ENCODE measurements around the gene APOB.

The APOB gene

GRCh38 chr2:20994130-20994529 lies 49.7 kb downstream of the APOB start:
- no peaks in the 10 kb centered on the region for H3K9me3 ChIP-seq
- no peak overlapping the region for H3K4me2 ChIP-seq
- H3K9ac ChIP-seq: no peak overlapping the region
- H3K27ac ChIP-seq: no peak overlapping the region
- no peak for TF ChIP-seq Cebpa-rat (IDR thresholded peaks at IDR 0.05)
- H3K27me3 ChIP-seq: no peaks in the 10 kb centered on the region
- H3K4me1 ChIP-seq: peaks cover 27% of the 10 kb centered on the region
- H3K4me3 ChIP-seq: no peak overlapping the region
- H4K20me1 ChIP-seq: no peaks in the 10 kb centered on the region
- H3K36me3 ChIP-seq: no peaks in the 10 kb centered on the region

- TF ChIP-seq Cebpa-rat (IDR thresholded peaks at IDR 0.05): no peak
- H3K9me3 ChIP-seq: no peaks in the 10 kb centered on the region
- no peaks in the 10 kb centered on the region for H3K27me3 ChIP-seq
- H3K4me1 ChIP-seq: peaks cover 40% of the 10 kb centered on the region
- H3K4me3 ChIP-seq: no peak overlapping the region
- no peaks in the 10 kb centered on the region for H3K36me3 ChIP-seq
- H4K20me1 ChIP-seq: no peaks in the 10 kb centered on the region
- no peak overlapping the region for H3K4me2 ChIP-seq
- H3K27ac ChIP-seq: no peak overlapping the region
- no peak overlapping the region for H3K9ac ChIP-seq
Measured at GRCh38 chr2:20992201-20992711, 51.6 kb downstream of the APOB start.

GRCh38 chr2:20990442-20991430 lies 53.1 kb downstream of the APOB start:
- Histone ChIP-seq H3K27me3 (no peaks in the 10 kb centered on the region), H3K4me2 (peak overlapping the region; percentile 81), H3K36me3 (no peaks in the 10 kb centered on the region), H3K9me3 (no peaks in the 10 kb centered on the region), H4K20me1 (no peaks in the 10 kb centered on the region), H3K4me3 (no peak overlapping the region), H3K4me1 (peaks cover 40% of the 10 kb centered on the region), H3K27ac (no peak overlapping the region), H3K9ac (no peak overlapping the region)
- TF ChIP-seq Cebpa-rat (IDR thresholded peaks at IDR 0.05): no peak

- Histone ChIP-seq H4K20me1 (no peaks in the 10 kb centered on the region), H3K27me3 (no peaks in the 10 kb centered on the region), H3K27ac (peak overlapping the region; percentile 51), H3K4me3 (no peak overlapping the region), H3K36me3 (no peaks in the 10 kb centered on the region), H3K9me3 (no peaks in the 10 kb centered on the region), H3K4me1 (peaks cover 40% of the 10 kb centered on the region), H3K4me2 (peak overlapping the region; percentile 81), H3K9ac (no peak overlapping the region)
- no peak for TF ChIP-seq Cebpa-rat (IDR thresholded peaks at IDR 0.05)
Measured at GRCh38 chr2:20989404-20989803, 54.5 kb downstream of the APOB start.

- peak overlapping the region; percentile 81 for H3K4me2 ChIP-seq
- H3K36me3 ChIP-seq: no peaks in the 10 kb centered on the region
- H3K27me3 ChIP-seq: no peaks in the 10 kb centered on the region
- H3K4me3 ChIP-seq: no peak overlapping the region
- no peak overlapping the region for H3K9ac ChIP-seq
- no peaks in the 10 kb centered on the region for H3K9me3 ChIP-seq
- H4K20me1 ChIP-seq: no peaks in the 10 kb centered on the region
- H3K27ac ChIP-seq: peak overlapping the region; percentile 42; the same call in 1 of the 2 replicates
- no peak for TF ChIP-seq Cebpa-rat (IDR thresholded peaks at IDR 0.05)
- H3K4me1 ChIP-seq: peaks cover 38% of the 10 kb centered on the region
Measured at GRCh38 chr2:20988905-20989304, 55.0 kb downstream of the APOB start.

GRCh38 chr2:20986024-20986939 lies 57.6 kb downstream of the APOB start:
- Histone ChIP-seq H3K9ac (no peak overlapping the region), H3K4me3 (no peak overlapping the region), H3K27me3 (no peaks in the 10 kb centered on the region), H3K36me3 (no peaks in the 10 kb centered on the region), H4K20me1 (no peaks in the 10 kb centered on the region), H3K9me3 (no peaks in the 10 kb centered on the region), H3K4me1 (peaks cover 35% of the 10 kb centered on the region), H3K27ac (no peak overlapping the region), H3K4me2 (no peak overlapping the region)
- TF ChIP-seq Cebpa-rat (IDR thresholded peaks at IDR 0.05): no peak

- H3K4me1 ChIP-seq: peaks cover 23% of the 10 kb centered on the region
- no peaks in the 10 kb centered on the region for H3K36me3 ChIP-seq
- no peaks in the 10 kb centered on the region for H4K20me1 ChIP-seq
- no peak overlapping the region for H3K9ac ChIP-seq
- TF ChIP-seq Cebpa-rat (IDR thresholded peaks at IDR 0.05): no peak
- no peak overlapping the region for H3K27ac ChIP-seq
- H3K4me2 ChIP-seq: no peak overlapping the region
- H3K9me3 ChIP-seq: no peaks in the 10 kb centered on the region
- no peaks in the 10 kb centered on the region for H3K27me3 ChIP-seq
- H3K4me3 ChIP-seq: no peak overlapping the region
Measured at GRCh38 chr2:20985062-20985461, 58.8 kb downstream of the APOB start.

GRCh38 chr2:20984408-20984807 lies 59.5 kb downstream of the APOB start:
- Histone ChIP-seq H4K20me1 (no peaks in the 10 kb centered on the region), H3K9ac (no peak overlapping the region), H3K36me3 (no peaks in the 10 kb centered on the region), H3K4me1 (peaks cover 16% of the 10 kb centered on the region), H3K4me2 (no peak overlapping the region), H3K27ac (no peak overlapping the region), H3K27me3 (no peaks in the 10 kb centered on the region), H3K9me3 (no peaks in the 10 kb centered on the region), H3K4me3 (no peak overlapping the region)
- no peak for TF ChIP-seq Cebpa-rat (IDR thresholded peaks at IDR 0.05)

- Histone ChIP-seq H3K27me3 (no peaks in the 10 kb centered on the region), H3K9ac (no peak overlapping the region), H3K4me3 (no peak overlapping the region), H3K4me2 (no peak overlapping the region), H3K36me3 (no peaks in the 10 kb centered on the region), H3K27ac (no peak overlapping the region), H3K9me3 (no peaks in the 10 kb centered on the region), H3K4me1 (peaks cover 11% of the 10 kb centered on the region), H4K20me1 (no peaks in the 10 kb centered on the region)
- no peak for TF ChIP-seq Cebpa-rat (IDR thresholded peaks at IDR 0.05)
Measured at GRCh38 chr2:20983844-20984243, 60.0 kb downstream of the APOB start.

All from BLaER1 (cell line).